A673 (cell line): ENCODE measurements around the gene FMNL1.

Experiments
- EZH2 ChIP-seq: fragments of 200-600 bp; sonication (generic); IDR thresholded peaks from 2 replicates; pipeline ENCODE4 v1.6.1; 2017; ENCODE audit warnings: borderline replicate concordance, low read depth, mild to moderate bottlenecking, mixed read lengths, antibody characterized with exemption, low read length; ENCODE audit not compliant: poor library complexity, severe bottlenecking
- TF ChIP-seq, protein P1 (sequence below): fragments of 300-800, 200-600 bp; sonication (generic); conservative IDR thresholded peaks from 2 replicates; pipeline ENCODE4 v1.5.1; 2017; ENCODE audit warnings: low read depth, mild to moderate bottlenecking, antibody characterized with exemption, low read length, moderate library complexity, mixed read lengths

DNA sequence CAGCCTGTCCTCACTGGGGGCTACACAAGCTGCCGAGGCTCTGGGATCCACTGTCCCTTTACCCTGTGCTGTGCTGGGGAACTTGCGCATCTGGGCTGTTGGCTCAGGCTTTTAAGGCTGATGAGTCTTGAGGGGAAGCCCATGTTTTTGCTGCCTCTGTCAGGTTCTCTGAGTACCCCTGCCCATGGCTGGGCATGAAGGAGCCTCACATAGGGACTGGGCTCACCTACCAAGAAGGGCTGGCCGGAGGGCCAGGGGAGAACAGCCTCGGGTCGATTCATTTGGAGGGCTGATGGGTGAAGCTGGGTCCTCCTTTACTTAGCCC, 14.6 kb downstream of the FMNL1 start:
- TF ChIP-seq, protein P1, sequence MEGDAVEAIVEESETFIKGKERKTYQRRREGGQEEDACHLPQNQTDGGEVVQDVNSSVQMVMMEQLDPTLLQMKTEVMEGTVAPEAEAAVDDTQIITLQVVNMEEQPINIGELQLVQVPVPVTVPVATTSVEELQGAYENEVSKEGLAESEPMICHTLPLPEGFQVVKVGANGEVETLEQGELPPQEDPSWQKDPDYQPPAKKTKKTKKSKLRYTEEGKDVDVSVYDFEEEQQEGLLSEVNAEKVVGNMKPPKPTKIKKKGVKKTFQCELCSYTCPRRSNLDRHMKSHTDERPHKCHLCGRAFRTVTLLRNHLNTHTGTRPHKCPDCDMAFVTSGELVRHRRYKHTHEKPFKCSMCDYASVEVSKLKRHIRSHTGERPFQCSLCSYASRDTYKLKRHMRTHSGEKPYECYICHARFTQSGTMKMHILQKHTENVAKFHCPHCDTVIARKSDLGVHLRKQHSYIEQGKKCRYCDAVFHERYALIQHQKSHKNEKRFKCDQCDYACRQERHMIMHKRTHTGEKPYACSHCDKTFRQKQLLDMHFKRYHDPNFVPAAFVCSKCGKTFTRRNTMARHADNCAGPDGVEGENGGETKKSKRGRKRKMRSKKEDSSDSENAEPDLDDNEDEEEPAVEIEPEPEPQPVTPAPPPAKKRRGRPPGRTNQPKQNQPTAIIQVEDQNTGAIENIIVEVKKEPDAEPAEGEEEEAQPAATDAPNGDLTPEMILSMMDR, result no peak
- TF ChIP-seq EZH2, result no peak
